NB4 (cell line): ENCODE measurements around the gene SLC22A23.

Experiments
- DNase-seq: peaks from one replicate; pipeline ENCODE4 v3.0.0; 2010; ENCODE audit warnings: low read depth
- H3K4me3 ChIP-seq: one replicate; pipeline ENCODE4 v1.5.1; 2011; ENCODE audit warnings: mild to moderate bottlenecking, low read depth, low read length, moderate library complexity
- MYC ChIP-seq: IDR thresholded peaks from 2 replicates; pipeline ENCODE4 v1.6.1; 2011; ENCODE audit warnings: low read depth, low read length
- POLR2A ChIP-seq: IDR thresholded peaks from 2 replicates; pipeline ENCODE4 v1.6.1; 2011; ENCODE audit warnings: mild to moderate bottlenecking; ENCODE audit not compliant: insufficient read length; ENCODE audit errors: extremely low read depth
- TF ChIP-seq, protein P1 (sequence below): IDR thresholded peaks from one replicate; pipeline ENCODE4 v1.5.1; 2012; ENCODE audit warnings: low read depth, low read length
- TF ChIP-seq, protein P2 (sequence below): IDR thresholded peaks from 2 replicates; pipeline ENCODE4 v1.6.1; 2011; ENCODE audit warnings: low read depth, low read length

SLC22A23 gene

DNA sequence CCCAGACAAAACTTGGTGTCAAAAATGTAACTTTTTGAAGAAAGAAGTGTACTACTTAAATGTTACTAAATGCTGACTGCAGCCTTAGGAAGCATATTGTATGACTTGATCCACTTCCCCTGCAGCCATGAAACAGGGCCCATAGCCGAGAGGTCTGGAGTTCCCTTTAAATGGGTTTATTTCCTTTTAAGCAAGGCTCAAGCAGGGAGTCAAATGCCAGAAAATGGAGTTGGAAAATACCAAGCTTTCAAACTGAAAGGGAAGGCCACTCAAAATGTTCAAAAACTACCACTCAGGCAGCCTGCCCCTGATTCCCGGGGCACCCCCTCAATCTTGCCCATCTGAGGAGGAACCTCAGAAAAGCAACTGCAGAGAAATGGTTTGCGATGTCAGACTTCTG is 43.3 kb downstream of the SLC22A23 start:
- no peak overlapping the region for H3K4me3 ChIP-seq
- TF ChIP-seq, protein P1, sequence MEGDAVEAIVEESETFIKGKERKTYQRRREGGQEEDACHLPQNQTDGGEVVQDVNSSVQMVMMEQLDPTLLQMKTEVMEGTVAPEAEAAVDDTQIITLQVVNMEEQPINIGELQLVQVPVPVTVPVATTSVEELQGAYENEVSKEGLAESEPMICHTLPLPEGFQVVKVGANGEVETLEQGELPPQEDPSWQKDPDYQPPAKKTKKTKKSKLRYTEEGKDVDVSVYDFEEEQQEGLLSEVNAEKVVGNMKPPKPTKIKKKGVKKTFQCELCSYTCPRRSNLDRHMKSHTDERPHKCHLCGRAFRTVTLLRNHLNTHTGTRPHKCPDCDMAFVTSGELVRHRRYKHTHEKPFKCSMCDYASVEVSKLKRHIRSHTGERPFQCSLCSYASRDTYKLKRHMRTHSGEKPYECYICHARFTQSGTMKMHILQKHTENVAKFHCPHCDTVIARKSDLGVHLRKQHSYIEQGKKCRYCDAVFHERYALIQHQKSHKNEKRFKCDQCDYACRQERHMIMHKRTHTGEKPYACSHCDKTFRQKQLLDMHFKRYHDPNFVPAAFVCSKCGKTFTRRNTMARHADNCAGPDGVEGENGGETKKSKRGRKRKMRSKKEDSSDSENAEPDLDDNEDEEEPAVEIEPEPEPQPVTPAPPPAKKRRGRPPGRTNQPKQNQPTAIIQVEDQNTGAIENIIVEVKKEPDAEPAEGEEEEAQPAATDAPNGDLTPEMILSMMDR = no peak
- TF ChIP-seq, protein P2, sequence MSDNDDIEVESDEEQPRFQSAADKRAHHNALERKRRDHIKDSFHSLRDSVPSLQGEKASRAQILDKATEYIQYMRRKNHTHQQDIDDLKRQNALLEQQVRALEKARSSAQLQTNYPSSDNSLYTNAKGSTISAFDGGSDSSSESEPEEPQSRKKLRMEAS = no peak
- TF ChIP-seq MYC (no peak), POLR2A (no peak)
- no peak for DNase-seq

DNA sequence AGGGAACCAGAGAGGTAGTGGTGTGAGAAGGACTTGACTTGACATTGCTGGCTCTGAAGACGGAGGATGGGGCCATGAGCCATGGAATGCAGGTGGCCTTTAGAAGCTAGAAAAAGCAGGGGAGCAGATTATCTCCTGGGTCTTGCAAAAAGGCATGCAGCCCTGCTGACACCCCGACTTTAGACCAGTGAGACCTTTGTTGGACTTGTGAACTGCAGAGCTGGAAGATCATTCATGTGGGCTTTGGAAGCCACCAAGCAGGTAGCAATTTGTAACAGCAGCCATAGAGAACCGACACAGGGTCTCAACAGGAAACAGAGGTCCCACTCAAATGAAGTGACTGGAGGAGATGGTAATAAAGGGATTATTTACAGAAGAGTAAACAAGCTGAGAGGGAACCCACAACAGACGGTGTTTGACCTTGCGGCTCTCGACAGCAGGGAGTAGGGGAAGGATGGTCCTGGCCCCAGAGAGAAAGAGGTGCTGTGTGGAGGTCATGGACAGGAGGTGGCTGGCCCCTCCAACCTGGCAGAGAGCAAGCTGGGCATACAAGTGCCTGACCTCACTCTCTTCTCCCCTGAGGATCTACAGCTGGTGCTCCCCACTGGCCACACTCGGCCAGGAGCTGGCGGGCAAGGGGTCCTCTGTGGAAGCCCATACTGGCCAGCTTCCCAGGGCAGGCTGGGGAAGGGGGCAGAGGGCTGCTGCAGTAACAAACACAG is 43.9 kb downstream of the SLC22A23 start:
- TF ChIP-seq, protein P1 = no peak
- TF ChIP-seq, protein P2 = no peak
- no peak for TF ChIP-seq MYC
- TF ChIP-seq POLR2A = no peak
- no peak for DNase-seq
- no peak overlapping the region for H3K4me3 ChIP-seq

DNA sequence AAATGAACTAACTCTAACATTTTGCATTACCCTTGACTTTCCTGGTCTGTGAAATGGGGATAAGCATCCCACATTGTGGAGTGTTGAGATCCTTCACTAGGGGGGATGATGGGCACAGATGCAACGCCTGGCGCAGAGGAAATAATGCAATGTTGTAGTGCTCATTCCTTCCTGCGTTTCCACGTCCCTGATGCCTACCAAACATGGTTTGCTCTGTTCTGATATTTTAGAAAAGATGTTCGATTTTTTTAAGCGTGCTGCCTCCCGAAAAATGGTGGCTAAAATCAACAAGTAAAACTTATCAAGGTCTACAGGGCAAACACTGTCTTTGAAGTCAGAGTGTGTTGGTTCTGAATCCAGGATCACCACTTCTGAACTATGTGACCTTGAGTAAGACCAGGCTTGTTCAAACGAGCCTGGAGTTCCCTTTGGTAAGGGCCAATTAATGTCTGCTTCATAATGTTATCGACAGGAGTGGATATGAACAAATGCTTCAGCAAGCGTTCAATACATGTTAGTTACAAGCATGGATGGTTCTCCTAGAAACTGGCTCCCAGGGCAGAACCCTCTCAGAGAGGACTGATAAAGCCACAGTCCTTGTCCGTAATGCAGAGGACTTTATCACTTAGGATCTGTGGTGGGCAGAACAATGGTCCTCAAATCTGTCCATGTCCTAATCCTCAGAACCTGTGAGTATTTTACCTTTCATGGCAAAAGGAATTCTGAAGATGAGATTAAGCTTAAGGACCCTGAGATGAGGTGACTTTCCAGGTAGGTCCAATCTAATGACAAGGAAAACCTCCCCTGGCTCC is 44.7 kb downstream of the SLC22A23 start:
- H3K4me3 ChIP-seq = no peak overlapping the region
- DNase-seq = no peak
- TF ChIP-seq, protein P1 = no peak
- TF ChIP-seq MYC = no peak
- TF ChIP-seq POLR2A = no peak
- TF ChIP-seq, protein P2 = no peak

DNA sequence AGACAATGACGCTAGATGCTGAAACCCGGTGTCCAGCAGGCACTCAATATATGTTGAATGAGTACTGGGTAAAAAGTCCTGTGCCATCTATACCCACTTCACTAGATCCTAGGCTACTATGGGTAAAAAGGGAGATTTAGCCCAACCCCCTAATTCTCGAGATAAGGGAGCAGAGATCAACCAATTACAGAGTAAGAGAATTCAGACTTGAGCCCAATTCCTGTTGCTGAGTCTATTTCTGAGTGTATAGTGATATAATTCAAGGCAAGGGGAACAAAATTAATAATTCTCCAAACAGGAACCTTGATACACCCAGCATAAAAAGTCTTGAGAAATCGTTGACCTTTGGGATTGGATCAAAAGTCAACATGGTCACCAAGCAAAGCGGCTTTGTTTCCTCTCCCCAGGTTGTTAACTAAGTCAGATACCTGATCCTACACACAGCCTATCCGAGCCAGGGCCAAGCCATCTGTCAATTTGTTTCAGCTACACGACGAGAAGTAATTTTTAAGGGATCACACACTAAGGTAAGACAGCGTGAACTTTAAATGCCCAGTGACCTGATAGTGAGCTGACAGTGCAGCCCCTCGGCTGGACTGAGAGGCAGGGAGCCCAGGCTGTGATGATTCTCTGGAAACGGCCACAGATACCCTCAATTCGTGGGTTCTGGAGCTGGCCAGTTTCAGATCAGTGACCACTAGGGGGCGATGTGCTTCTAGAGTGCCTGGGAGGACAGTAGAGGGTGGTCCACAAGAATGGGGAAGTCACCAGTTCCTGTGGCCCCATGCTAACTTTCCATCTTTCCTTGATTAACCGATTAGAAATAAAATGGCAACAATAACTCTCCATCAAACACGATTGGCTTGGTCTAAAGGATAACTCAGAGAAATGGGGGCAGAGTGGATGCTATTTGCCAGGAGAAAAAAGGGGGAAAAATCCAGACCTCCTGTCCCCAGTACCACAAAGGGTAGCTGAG is 46.2 kb downstream of the SLC22A23 start:
- DNase-seq = peak; percentile 85
- TF ChIP-seq, protein P1 = peak; percentile 94
- TF ChIP-seq MYC = no peak
- TF ChIP-seq POLR2A = no peak
- H3K4me3 ChIP-seq = no peak overlapping the region

DNA sequence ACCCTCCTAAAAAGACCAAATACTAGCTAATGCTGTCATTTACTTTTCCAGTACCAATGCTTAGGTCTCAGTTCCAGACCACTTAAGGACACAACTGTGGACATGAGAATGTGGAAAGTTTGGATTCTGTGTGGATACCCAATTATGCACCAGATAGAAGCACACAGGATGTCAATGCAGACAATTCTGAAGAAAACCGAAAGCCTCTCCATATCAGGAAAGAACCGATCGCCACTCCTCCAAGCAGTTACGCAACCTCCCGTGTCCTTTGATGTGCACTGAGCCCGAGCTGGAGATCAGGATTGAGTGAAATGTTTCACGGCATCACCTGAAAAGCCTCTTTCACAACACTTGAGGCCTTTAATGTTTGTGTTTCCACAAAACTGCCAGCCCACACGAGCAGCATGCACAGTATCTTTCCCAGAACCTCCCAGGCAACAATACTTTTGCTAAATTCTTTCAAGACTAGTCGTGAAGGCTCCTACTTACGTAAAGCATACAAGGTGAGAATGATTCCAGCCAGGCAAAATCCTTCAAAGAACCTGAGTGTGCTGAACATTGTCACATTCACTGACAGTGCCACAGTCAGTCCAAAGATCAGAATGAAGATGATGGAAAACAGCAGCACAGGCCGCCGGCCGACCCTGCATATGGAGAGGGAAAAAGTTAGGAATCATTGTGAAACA is 47.0 kb downstream of the SLC22A23 start:
- TF ChIP-seq, protein P2 = no peak
- TF ChIP-seq POLR2A = no peak
- TF ChIP-seq, protein P1 = no peak
- TF ChIP-seq MYC = no peak
- peak; percentile 41 for DNase-seq
- no peak overlapping the region for H3K4me3 ChIP-seq
